Endothelial cell (in vitro differentiated cells): ENCODE results near the gene ADAMTS4. TPM values are rescaled to one million over a fixed set of nuclear protein-coding genes. Genes with fewer than 3 reads are reported as not detected.
"Not testable (repeated sequence)": the region's sequence is repeated elsewhere in the genome, so short reads cannot be mapped to it uniquely, and the experiment has no call there.

Experiments
- DNase-seq: peaks from one replicate; pipeline ENCODE4 v3.0.0; 2021; ENCODE audit warnings: low spot score
- H3K27ac Mint-ChIP-seq: one replicate; pipeline ENCODE4 v1.8.0; 2021; ENCODE audit warnings: mixed read lengths, inconsistent platforms; ENCODE audit not compliant: unreplicated experiment
- H3K27me3 Mint-ChIP-seq: one replicate; pipeline ENCODE4 v1.8.0; 2021; ENCODE audit warnings: mild to moderate bottlenecking, moderate library complexity, mixed read lengths, inconsistent platforms; ENCODE audit not compliant: unreplicated experiment
- H3K36me3 Mint-ChIP-seq: one replicate; pipeline ENCODE4 v1.8.0; 2021; ENCODE audit warnings: mild to moderate bottlenecking, low read depth, mixed read lengths, inconsistent platforms; ENCODE audit not compliant: unreplicated experiment
- H3K4me1 Mint-ChIP-seq: one replicate; pipeline ENCODE4 v1.8.0; 2021; ENCODE audit warnings: mild to moderate bottlenecking, mixed read lengths, inconsistent platforms; ENCODE audit not compliant: unreplicated experiment
- H3K4me3 Mint-ChIP-seq: one replicate; pipeline ENCODE4 v1.8.0; 2021; ENCODE audit warnings: mild to moderate bottlenecking, mixed read lengths, inconsistent platforms; ENCODE audit not compliant: unreplicated experiment
- H3K9me3 Mint-ChIP-seq: one replicate; pipeline ENCODE4 v1.8.0; 2021; ENCODE audit warnings: mixed read lengths, inconsistent platforms; ENCODE audit not compliant: unreplicated experiment
- CTCF ChIP-seq: fragments of 200-600 bp; sonication (generic); IDR thresholded peaks from one replicate; pipeline ENCODE4 v1.5.0; 2021; ENCODE audit warnings: antibody characterized with exemption; ENCODE audit not compliant: unreplicated experiment
- total RNA-seq: library from RNA; stranded (reverse); fragmentation: NEBNext Ultra II Directional; extraction: Animal tissue kit (Norgen Biotek cat#: 25700); gene quantifications from one replicate; pipeline ENCODE4 v1.2.1, GENCODE V29; 2021; ENCODE audit not compliant: unreplicated experiment

ADAMTS4 gene
- total RNA-seq, 1 donor from 2014 or later = 56.8 TPM

- peaks cover 31% of the 10 kb centered on the region for H3K4me1 Mint-ChIP-seq
- H3K36me3 Mint-ChIP-seq = peaks cover 14% of the 10 kb centered on the region
- H3K9me3 Mint-ChIP-seq = no peaks in the 10 kb centered on the region
- TF ChIP-seq CTCF = peak; percentile 99
- H3K4me3 Mint-ChIP-seq = peak overlapping the region; percentile 100
- peak overlapping the region; percentile 98 for H3K27ac Mint-ChIP-seq
- H3K27me3 Mint-ChIP-seq = peaks cover 2% of the 10 kb centered on the region
- peak; percentile 81 for DNase-seq
These were observed 28.5 kb upstream of the ADAMTS4 start for GRCh38 chr1:161227196-161227871.

GRCh38 chr1:161226759-161227158 is 27.9 kb upstream of the ADAMTS4 start:
- no peak for TF ChIP-seq CTCF
- Mint-ChIP-seq H3K27me3 (peaks cover 2% of the 10 kb centered on the region), H3K4me1 (peaks cover 31% of the 10 kb centered on the region), H3K4me3 (peak overlapping the region; percentile 100), H3K27ac (peak overlapping the region; percentile 98), H3K9me3 (no peaks in the 10 kb centered on the region), H3K36me3 (peaks cover 14% of the 10 kb centered on the region)
- no peak for DNase-seq

GRCh38 chr1:161226320-161226711 is 27.5 kb upstream of the ADAMTS4 start:
- TF ChIP-seq CTCF = no peak
- Mint-ChIP-seq H3K27ac (peak overlapping the region; percentile 98), H3K4me3 (peak overlapping the region; percentile 100), H3K36me3 (peaks cover 14% of the 10 kb centered on the region), H3K9me3 (no peaks in the 10 kb centered on the region), H3K4me1 (peaks cover 31% of the 10 kb centered on the region), H3K27me3 (peaks cover 2% of the 10 kb centered on the region)
- DNase-seq = no peak

GRCh38 chr1:161225534-161226319 is 26.9 kb upstream of the ADAMTS4 start, which contains the start of gene TOMM40L:
Gene TOMM40L (plus strand): TSS chr1:161226060. CDS start chr1:161226490, 430 bp downstream.
- Mint-ChIP-seq H3K27ac (peak within 1 kb of the TSS; percentile 98), H3K4me3 (peak within 1 kb of the TSS; percentile 100), H3K4me1 (peaks cover 31% of the 10 kb centered on the region), H3K9me3 (no peaks in the 10 kb centered on the region), H3K36me3 (peaks cover 14% of the 10 kb centered on the region), H3K27me3 (peaks cover 2% of the 10 kb centered on the region)
- DNase-seq = peak; percentile 81
- peak; percentile 21 for TF ChIP-seq CTCF

GRCh38 chr1:161225178-161225533 is 26.3 kb upstream of the ADAMTS4 start:
- Mint-ChIP-seq H3K27me3 (peaks cover 2% of the 10 kb centered on the region), H3K36me3 (peaks cover 14% of the 10 kb centered on the region), H3K4me1 (peaks cover 31% of the 10 kb centered on the region), H3K9me3 (no peaks in the 10 kb centered on the region), H3K4me3 (peak overlapping the region; percentile 74), H3K27ac (no peak overlapping the region)
- TF ChIP-seq CTCF = no peak
- DNase-seq = no peak

- H3K27ac Mint-ChIP-seq, DNase-seq, H3K27me3 Mint-ChIP-seq, H3K4me3 Mint-ChIP-seq, H3K9me3 Mint-ChIP-seq: not testable (repeated sequence)
- Mint-ChIP-seq H3K4me1 (peaks cover 31% of the 10 kb centered on the region), H3K36me3 (peaks cover 14% of the 10 kb centered on the region)
These were observed 25.8 kb upstream of the ADAMTS4 start for GRCh38 chr1:161224695-161225087.
